IMR-90 (cell line): ENCODE data around the gene FRG1. TPM values are rescaled to one million over a fixed set of nuclear protein-coding genes. Genes with fewer than 3 reads are reported as not detected.
"Not testable (repeated sequence)": the region's sequence is repeated elsewhere in the genome, so short reads cannot be mapped to it uniquely, and the experiment has no call there.

ENCODE experiments used
- ATAC-seq: fragments of 200-7000 bp; cut with Tn5 transposase; 2 replicates; pipeline ENCODE4 v1.9.1; 2020; ENCODE audit warnings: low read depth, mild to moderate bottlenecking, moderate library complexity
- BruUV-seq: library from RNA; stranded (reverse); fragments of 400-500 nt; replicated peaks from 2 replicates; lab custom pipeline; 2021; lab: Mats Ljungman, UMichigan
- CTCF ChIA-PET: fragments of 300-600 bp; formaldehyde crosslinking; extraction: SDS; loops from one replicate; lab custom pipeline; 2021; ENCODE audit warnings: antibody characterized with exemption; lab: Yijun Ruan, JAX
- POLR2A ChIA-PET: fragments of 300-600 bp; sonication (Branson Sonifier 250); formaldehyde crosslinking; loops from one replicate; lab custom pipeline; 2022; ENCODE audit warnings: antibody characterized with exemption; ENCODE audit not compliant: unreplicated experiment; lab: Charles Lee
- DNase-seq: peaks from one replicate; pipeline ENCODE4 v3.0.0; 2013
- H2AFZ ChIP-seq: replicated peaks from 2 replicates; pipeline ENCODE3; 2013; ENCODE audit warnings: low read length, mild to moderate bottlenecking; ENCODE audit not compliant: poor library complexity
- H2AK5ac ChIP-seq: 2 replicates; pipeline ENCODE4 v1.6.1; 2013; ENCODE audit warnings: low read depth, low read length, inconsistent platforms
- H2AK9ac ChIP-seq: replicated peaks from 2 replicates; pipeline ENCODE3; 2013; ENCODE audit warnings: mild to moderate bottlenecking, low read depth, low read length, moderate library complexity; ENCODE audit not compliant: poor library complexity
- H2BK120ac ChIP-seq: 2 replicates; pipeline ENCODE4 v1.6.1; 2013; ENCODE audit warnings: low read depth, low read length, inconsistent platforms
- H2BK15ac ChIP-seq: 3 replicates; pipeline ENCODE4 v1.6.1; 2013; ENCODE audit warnings: low read depth, low read length, inconsistent platforms
- H2BK20ac ChIP-seq: 2 replicates; pipeline ENCODE4 v1.6.1; 2013; ENCODE audit warnings: low read depth, mild to moderate bottlenecking, inconsistent platforms, low read length, moderate library complexity
- H2BK5ac ChIP-seq: 2 replicates; pipeline ENCODE4 v1.6.1; 2013; ENCODE audit warnings: mild to moderate bottlenecking, low read depth, low read length, inconsistent platforms; ENCODE audit not compliant: poor library complexity, severe bottlenecking
- H3K14ac ChIP-seq: replicated peaks from 2 replicates; pipeline ENCODE4 v1.6.1; 2013; ENCODE audit warnings: low read depth, low read length, inconsistent platforms
- H3K18ac ChIP-seq: 2 replicates; pipeline ENCODE4 v1.6.1; 2013; ENCODE audit warnings: low read depth, low read length, control low read depth
- H3K23ac ChIP-seq: 2 replicates; pipeline ENCODE4 v1.6.1; 2013; ENCODE audit warnings: low read depth, low read length, inconsistent platforms
- H3K27ac ChIP-seq: 2 replicates; pipeline ENCODE4 v1.5.1; 2013; ENCODE audit warnings: mild to moderate bottlenecking, control low read depth, low read length; ENCODE audit not compliant: insufficient read depth
- H3K27me3 ChIP-seq: 2 replicates; pipeline ENCODE4 v1.6.1; 2013; ENCODE audit warnings: low read length; ENCODE audit not compliant: control insufficient read depth, insufficient read depth
- H3K36me3 ChIP-seq: 2 replicates; pipeline ENCODE4 v1.6.1; 2013; ENCODE audit warnings: low read length, mixed read lengths; ENCODE audit not compliant: control insufficient read depth, insufficient read depth
- H3K4ac ChIP-seq: 2 replicates; pipeline ENCODE4 v1.6.1; 2013; ENCODE audit warnings: low read depth, low read length, inconsistent platforms
- H3K4me1 ChIP-seq: 2 replicates; pipeline ENCODE4 v1.6.1; 2013; ENCODE audit warnings: low read length, mixed read lengths; ENCODE audit not compliant: control insufficient read depth, insufficient read depth
- H3K4me2 ChIP-seq: 2 replicates; pipeline ENCODE4 v1.6.1; 2013; ENCODE audit warnings: low read depth, mild to moderate bottlenecking, control low read depth, low read length, moderate library complexity
- H3K4me3 ChIP-seq: 2 replicates; pipeline ENCODE4 v1.5.1; 2013; ENCODE audit warnings: low read depth, mild to moderate bottlenecking, control low read depth, low read length, moderate library complexity; ENCODE audit not compliant: insufficient read depth
- H3K56ac ChIP-seq: 2 replicates; pipeline ENCODE4 v1.6.1; 2013; ENCODE audit warnings: low read length, inconsistent platforms; ENCODE audit not compliant: insufficient read depth; ENCODE audit errors: extremely low read depth
- H3K79me1 ChIP-seq, 2 experiments: 2 replicates each; pipeline ENCODE4 v1.6.1; 2013; ENCODE audit warnings: low read length in 2 of 2, inconsistent platforms in 1 of 2, low read depth in 1 of 2
- H3K9ac ChIP-seq: 2 replicates; pipeline ENCODE4 v1.6.1; 2013; ENCODE audit warnings: low read depth, low read length, control low read depth
- H3K9me1 ChIP-seq: 2 replicates; pipeline ENCODE4 v1.6.1; 2013; ENCODE audit warnings: low read length, inconsistent platforms; ENCODE audit not compliant: insufficient read depth
- H3K9me3 ChIP-seq: 2 replicates; pipeline ENCODE4 v1.6.1; 2013; ENCODE audit warnings: low read length; ENCODE audit not compliant: control insufficient read depth, insufficient read depth
- H4K20me1 ChIP-seq: 2 replicates; pipeline ENCODE4 v1.6.1; 2013; ENCODE audit warnings: low read length, inconsistent platforms; ENCODE audit not compliant: insufficient read depth
- H4K5ac ChIP-seq: 2 replicates; pipeline ENCODE4 v1.6.1; 2013; ENCODE audit warnings: mild to moderate bottlenecking, low read depth, low read length, control low read depth
- H4K8ac ChIP-seq, 2 experiments: 2 replicates each; pipeline ENCODE4 v1.6.1; 2013; ENCODE audit warnings: low read depth in 2 of 2, low read length in 2 of 2, control low read depth in 1 of 2, inconsistent platforms in 1 of 2
- H4K91ac ChIP-seq: 2 replicates; pipeline ENCODE4 v1.6.1; 2013; ENCODE audit warnings: low read depth, low read length, inconsistent platforms; ENCODE audit not compliant: insufficient read depth
- WGBS, 2 experiments: methylation state at CpG; one replicate each; pipeline versions ENCODE4 v1.1.5 to v1.1.7; 2013; ENCODE audit warnings: missing lambda C conversion rate in 2 of 2; ENCODE audit not compliant: insufficient read length in 1 of 2; ENCODE audit errors: extremely low coverage in 2 of 2; 5-methylcytosine and 5-hydroxymethylcytosine counted together
- dilution Hi-C: fragments of 300-500 bp; cut with HindIII; formaldehyde crosslinking; loops from one replicate; pipeline ENCODE4 v1.14.3; 2018; ENCODE audit warnings: low sequenced_read_pairs; ENCODE audit not compliant: unreplicated experiment
- in situ Hi-C: fragments of 300-500 bp; cut with MboI; formaldehyde crosslinking; loops from 3 replicates; pipeline ENCODE4 v1.14.3; 2019; ENCODE audit warnings: low sequenced_read_pairs, inconsistent platforms, mixed read lengths
- intact Hi-C: fragments of 100-400 bp; cut with micrococcal nuclease; formaldehyde crosslinking; loops from 2 replicates; pipeline ENCODE4 v1.10.0; 2022
- polyA plus RNA-seq, 3 experiments: library from polyadenylated mRNA; depleted of rRNA; stranded (reverse); fragments of >200 nt; gene quantifications; 2 replicates each; pipeline ENCODE4 v1.2.3, GENCODE V29; 2012; ENCODE audit warnings: low replicate concordance in 1 of 3
- total RNA-seq: library from RNA; depleted of rRNA; stranded (reverse); fragments of >200 nt; gene quantifications from 2 replicates; pipeline ENCODE4 v1.2.3, GENCODE V29; 2012

Gene FRG1
- total and polyA plus RNA-seq, 2 of the 4 experiments (the other 2 are of a cell fraction), result 13.4 to 16.2 TPM

GRCh38 chr4:189944077-189944476, 3.4 kb downstream of the FRG1 start:
- H2BK5ac ChIP-seq, H3K18ac ChIP-seq, DNase-seq, H2AK5ac ChIP-seq, dilution Hi-C loops, H3K4me2 ChIP-seq, H3K14ac ChIP-seq, H3K9me1 ChIP-seq, H3K4me3 ChIP-seq, H3K23ac ChIP-seq, BruUV-seq, in situ Hi-C loops, H3K9ac ChIP-seq, H3K36me3 ChIP-seq, H2BK120ac ChIP-seq, H2BK20ac ChIP-seq, H4K91ac ChIP-seq, H3K27me3 ChIP-seq, H4K8ac ChIP-seq, POLR2A ChIA-PET, H3K4ac ChIP-seq, H4K20me1 ChIP-seq, H3K9me3 ChIP-seq, intact Hi-C loops, H3K56ac ChIP-seq, H2AK9ac ChIP-seq, H2BK15ac ChIP-seq, H3K4me1 ChIP-seq, H2AFZ ChIP-seq, CTCF ChIA-PET, H3K27ac ChIP-seq, ATAC-seq, H4K5ac ChIP-seq: not testable (repeated sequence)
- peaks cover 7 to 10% of the 10 kb centered on the region in 2 experiments; a peak in 2 of 4 replicates for H3K79me1 ChIP-seq
- no CpG with 5 or more reads among the region's 5 CpGs for WGBS, 2 experiments

- H2AFZ ChIP-seq, H2BK120ac ChIP-seq, H4K20me1 ChIP-seq, H3K27me3 ChIP-seq, POLR2A ChIA-PET, H3K9me3 ChIP-seq, H4K8ac ChIP-seq, dilution Hi-C loops, H2BK15ac ChIP-seq, H3K36me3 ChIP-seq, H3K27ac ChIP-seq, H3K9ac ChIP-seq, H2BK20ac ChIP-seq, H3K4me2 ChIP-seq, H4K91ac ChIP-seq, intact Hi-C loops, ATAC-seq, H3K4me3 ChIP-seq, H2BK5ac ChIP-seq, H3K4ac ChIP-seq, H3K23ac ChIP-seq, BruUV-seq, H4K5ac ChIP-seq, H3K4me1 ChIP-seq, H3K9me1 ChIP-seq, H3K18ac ChIP-seq, H3K14ac ChIP-seq, H2AK9ac ChIP-seq, H3K56ac ChIP-seq, in situ Hi-C loops, DNase-seq, CTCF ChIA-PET, H2AK5ac ChIP-seq: not testable (repeated sequence)
- H3K79me1 ChIP-seq, result peaks cover 7 to 12% of the 10 kb centered on the region in 2 experiments; a peak in 2 of 4 replicates
- no CpG with 5 or more reads among the region's 13 CpGs for whole genome bisulfite sequencing, 2 experiments
These were observed 6.2 kb downstream of the FRG1 start for GRCh38 chr4:189946906-189947305.
